Endothelial cell (in vitro differentiated cells): ENCODE data around the gene SMC6. TPM values are rescaled to one million over a fixed set of nuclear protein-coding genes. Genes with fewer than 3 reads are reported as not detected.

Source experiments
- DNase-seq: peaks from one replicate; pipeline ENCODE4 v3.0.0; 2021; ENCODE audit warnings: low spot score
- H3K27ac Mint-ChIP-seq: one replicate; pipeline ENCODE4 v1.8.0; 2021; ENCODE audit warnings: mixed read lengths, inconsistent platforms; ENCODE audit not compliant: unreplicated experiment
- H3K27me3 Mint-ChIP-seq: one replicate; pipeline ENCODE4 v1.8.0; 2021; ENCODE audit warnings: mild to moderate bottlenecking, moderate library complexity, mixed read lengths, inconsistent platforms; ENCODE audit not compliant: unreplicated experiment
- H3K36me3 Mint-ChIP-seq: one replicate; pipeline ENCODE4 v1.8.0; 2021; ENCODE audit warnings: mild to moderate bottlenecking, low read depth, mixed read lengths, inconsistent platforms; ENCODE audit not compliant: unreplicated experiment
- H3K4me1 Mint-ChIP-seq: one replicate; pipeline ENCODE4 v1.8.0; 2021; ENCODE audit warnings: mild to moderate bottlenecking, mixed read lengths, inconsistent platforms; ENCODE audit not compliant: unreplicated experiment
- H3K4me3 Mint-ChIP-seq: one replicate; pipeline ENCODE4 v1.8.0; 2021; ENCODE audit warnings: mild to moderate bottlenecking, mixed read lengths, inconsistent platforms; ENCODE audit not compliant: unreplicated experiment
- H3K9me3 Mint-ChIP-seq: one replicate; pipeline ENCODE4 v1.8.0; 2021; ENCODE audit warnings: mixed read lengths, inconsistent platforms; ENCODE audit not compliant: unreplicated experiment
- CTCF ChIP-seq: fragments of 200-600 bp; sonication (generic); IDR thresholded peaks from one replicate; pipeline ENCODE4 v1.5.0; 2021; ENCODE audit warnings: antibody characterized with exemption; ENCODE audit not compliant: unreplicated experiment
- total RNA-seq: library from RNA; stranded (reverse); fragmentation: NEBNext Ultra II Directional; extraction: Animal tissue kit (Norgen Biotek cat#: 25700); gene quantifications from one replicate; pipeline ENCODE4 v1.2.1, GENCODE V29; 2021; ENCODE audit not compliant: unreplicated experiment

The SMC6 gene
- total RNA-seq, 1 donor from 2014 or later, result 28.8 TPM

GRCh38 chr2:17667898-17668297 lies 85.7 kb downstream of the SMC6 start:
- no peaks in the 10 kb centered on the region for H3K27me3 Mint-ChIP-seq
- TF ChIP-seq CTCF, result no peak
- no peaks in the 10 kb centered on the region for H3K9me3 Mint-ChIP-seq
- no peak overlapping the region for H3K27ac Mint-ChIP-seq
- DNase-seq, result no peak
- peaks cover 3% of the 10 kb centered on the region for H3K4me1 Mint-ChIP-seq
- no peak overlapping the region for H3K4me3 Mint-ChIP-seq
- H3K36me3 Mint-ChIP-seq, result peaks cover 5% of the 10 kb centered on the region

GRCh38 chr2:17664534-17664933 lies 89.1 kb downstream of the SMC6 start:
- peaks cover 12% of the 10 kb centered on the region for H3K36me3 Mint-ChIP-seq

GRCh38 chr2:17662723-17663122 lies 90.9 kb downstream of the SMC6 start:
- no peaks in the 10 kb centered on the region for H3K27me3 Mint-ChIP-seq
- no peak for TF ChIP-seq CTCF
- H3K9me3 Mint-ChIP-seq, result no peaks in the 10 kb centered on the region
- no peak overlapping the region for H3K4me3 Mint-ChIP-seq
- no peak overlapping the region for H3K27ac Mint-ChIP-seq
- H3K4me1 Mint-ChIP-seq, result peaks cover 2% of the 10 kb centered on the region
- peaks cover 7% of the 10 kb centered on the region for H3K36me3 Mint-ChIP-seq
- DNase-seq, result no peak

More at GRCh38 chr2:17664534-17664933, 89.1 kb downstream of the SMC6 start:
- no peak for TF ChIP-seq CTCF
- Mint-ChIP-seq H3K4me3 (no peak overlapping the region), H3K4me1 (peaks cover 2% of the 10 kb centered on the region), H3K27me3 (no peaks in the 10 kb centered on the region), H3K9me3 (no peaks in the 10 kb centered on the region), H3K27ac (no peak overlapping the region)
- DNase-seq, result no peak

- Mint-ChIP-seq H3K27me3 (no peaks in the 10 kb centered on the region), H3K27ac (no peak overlapping the region), H3K4me3 (no peak overlapping the region)
Measured at GRCh38 chr2:17661460-17661859, 92.2 kb downstream of the SMC6 start.

GRCh38 chr2:17660219-17660618 lies 93.4 kb downstream of the SMC6 start:
- DNase-seq, result no peak
- H3K27ac Mint-ChIP-seq, result no peak overlapping the region
- peaks cover 9% of the 10 kb centered on the region for H3K36me3 Mint-ChIP-seq
- TF ChIP-seq CTCF, result no peak
- H3K27me3 Mint-ChIP-seq, result no peaks in the 10 kb centered on the region
- no peak overlapping the region for H3K4me3 Mint-ChIP-seq
- H3K4me1 Mint-ChIP-seq, result peaks cover 2% of the 10 kb centered on the region
- H3K9me3 Mint-ChIP-seq, result no peaks in the 10 kb centered on the region

More at GRCh38 chr2:17661460-17661859, 92.2 kb downstream of the SMC6 start:
- no peak for TF ChIP-seq CTCF
- no peaks in the 10 kb centered on the region for H3K9me3 Mint-ChIP-seq
- DNase-seq, result no peak
- peaks cover 7% of the 10 kb centered on the region for H3K36me3 Mint-ChIP-seq
- H3K4me1 Mint-ChIP-seq, result peaks cover 2% of the 10 kb centered on the region
